ENCODE measurements around the gene PRRC1.
"Not testable (repeated sequence)": the region's sequence is repeated elsewhere in the genome, so short reads cannot be mapped to it uniquely, and the experiment has no call there.

The PRRC1 gene

GRCh38 chr5:127549551-127549950 lies 32.1 kb downstream of the PRRC1 start:
- DNase-seq: no peak

GRCh38 chr5:127550652-127551409 lies 33.4 kb downstream of the PRRC1 start:
- no peak for DNase-seq

- no peak for DNase-seq
These were observed 34.1 kb downstream of the PRRC1 start for GRCh38 chr5:127551410-127552041.

GRCh38 chr5:127555826-127556225 lies 38.4 kb downstream of the PRRC1 start:
- DNase-seq: no peak

- no peak for DNase-seq
These were observed 39.3 kb downstream of the PRRC1 start for GRCh38 chr5:127556609-127557334.

GRCh38 chr5:127558273-127558672 lies 40.8 kb downstream of the PRRC1 start:
- DNase-seq: no peak

- DNase-seq: no peak
These were observed 43.8 kb downstream of the PRRC1 start for GRCh38 chr5:127561254-127561653.

GRCh38 chr5:127562252-127562651 lies 44.8 kb downstream of the PRRC1 start:
- DNase-seq: no peak

- DNase-seq: no peak
These were observed 45.7 kb downstream of the PRRC1 start for GRCh38 chr5:127563136-127563535.

GRCh38 chr5:127564002-127564769 lies 46.7 kb downstream of the PRRC1 start:
- DNase-seq: peak; percentile 27 to 53

GRCh38 chr5:127565586-127566270 lies 48.3 kb downstream of the PRRC1 start:
- DNase-seq: no peak

GRCh38 chr5:127567026-127567768 lies 49.8 kb downstream of the PRRC1 start:
- no peak for DNase-seq

- no peak for DNase-seq
These were observed 50.7 kb downstream of the PRRC1 start for GRCh38 chr5:127568166-127568565.

GRCh38 chr5:127569471-127569870 lies 52.0 kb downstream of the PRRC1 start:
- not testable (repeated sequence) for DNase-seq

GRCh38 chr5:127571314-127572131 lies 54.1 kb downstream of the PRRC1 start:
- DNase-seq: no peak

GRCh38 chr5:127572930-127573329 lies 55.5 kb downstream of the PRRC1 start:
- DNase-seq: no peak

- no peak for DNase-seq
These were observed 57.6 kb downstream of the PRRC1 start for GRCh38 chr5:127574852-127575679.

- DNase-seq: no peak
These were observed 60.0 kb downstream of the PRRC1 start for GRCh38 chr5:127577458-127577857.

GRCh38 chr5:127580731-127581130 lies 63.3 kb downstream of the PRRC1 start:
- DNase-seq: no peak

- no peak for DNase-seq
These were observed 64.0 kb downstream of the PRRC1 start for GRCh38 chr5:127581450-127581849.

All from hippocampal formation (tissue), 2 donors.